Liver (tissue), 9 donors: ENCODE data around the gene HIPK1. TPM values are rescaled to one million over a fixed set of nuclear protein-coding genes. Genes with fewer than 3 reads are reported as not detected.
"Not testable (repeated sequence)": the region's sequence is repeated elsewhere in the genome, so short reads cannot be mapped to it uniquely, and the experiment has no call there.

ENCODE experiments used
- DNase-seq: peaks from one replicate; pipeline ENCODE4 v3.0.0-alpha.2; 2017; ENCODE audit warnings: low spot score
- H3K27ac ChIP-seq, 2 donors: one replicate each; pipeline ENCODE4 v1.7.0; 2013; ENCODE audit warnings: inconsistent platforms in 2 of 2, low read length in 2 of 2, control low read depth in 1 of 2, low read depth in 1 of 2, mild to moderate bottlenecking in 1 of 2
- H3K27me3 ChIP-seq, 4 donors: one replicate each; pipeline versions ENCODE4 v1.6.1 to v1.7.0; 2013; ENCODE audit warnings: low read length in 3 of 4, inconsistent platforms in 1 of 4, mild to moderate bottlenecking in 1 of 4, moderate library complexity in 1 of 4; ENCODE audit not compliant: control insufficient read depth in 4 of 4, insufficient read depth in 4 of 4
- H3K36me3 ChIP-seq, 4 donors: one replicate each; pipeline versions ENCODE4 v1.6.1 to v1.7.0; 2013; ENCODE audit warnings: low read length in 3 of 4, mild to moderate bottlenecking in 3 of 4, low read depth in 1 of 4, moderate library complexity in 1 of 4; ENCODE audit not compliant: control insufficient read depth in 4 of 4, insufficient read depth in 3 of 4
- H3K4me1 ChIP-seq, 4 donors: one replicate each; pipeline versions ENCODE4 v1.6.1 to v1.7.0; 2013; ENCODE audit warnings: low read length in 3 of 4, mild to moderate bottlenecking in 3 of 4, moderate library complexity in 1 of 4; ENCODE audit not compliant: control insufficient read depth in 4 of 4, insufficient read depth in 4 of 4
- H3K4me3 ChIP-seq, 3 donors: one replicate each; pipeline versions ENCODE4 v1.6.1 to v1.7.0; 2013; ENCODE audit warnings: low read length in 3 of 3, control low read depth in 1 of 3, low read depth in 1 of 3, mild to moderate bottlenecking in 1 of 3
- H3K9ac ChIP-seq, 2 donors: one replicate each; pipeline ENCODE4 v1.7.0; 2013; ENCODE audit warnings: low read length in 2 of 2, mild to moderate bottlenecking in 2 of 2, moderate library complexity in 2 of 2, control low read depth in 1 of 2, low read depth in 1 of 2
- H3K9me3 ChIP-seq, 4 donors: one replicate each; pipeline versions ENCODE4 v1.6.1 to v1.7.0; 2013; ENCODE audit warnings: low read length in 3 of 4; ENCODE audit not compliant: control insufficient read depth in 4 of 4
- EGR1 ChIP-seq, 2 donors: IDR thresholded peaks; 2 replicates each; pipeline ENCODE4 v1.6.1; 2016 to 2018; ENCODE audit warnings: antibody characterized with exemption in 2 of 2, low read depth in 2 of 2
- FOXA1 ChIP-seq: IDR thresholded peaks from 2 replicates; pipeline ENCODE4 v1.6.1; 2016; ENCODE audit warnings: antibody characterized with exemption
- FOXA2 ChIP-seq: IDR thresholded peaks from 2 replicates; pipeline ENCODE4 v1.6.1; 2016; ENCODE audit warnings: antibody characterized with exemption
- GABPA ChIP-seq, 2 donors: IDR thresholded peaks in 1 of 2; conservative IDR thresholded peaks in 1 of 2; 2 replicates each; pipeline ENCODE4 v1.6.1; 2016; ENCODE audit warnings: antibody characterized with exemption in 2 of 2, mild to moderate bottlenecking in 1 of 2, moderate library complexity in 1 of 2
- HNF4A ChIP-seq, 2 donors: conservative IDR thresholded peaks; 2 replicates each; pipeline ENCODE4 v1.6.1; 2016; ENCODE audit warnings: antibody characterized with exemption in 2 of 2, mild to moderate bottlenecking in 2 of 2
- HNF4G ChIP-seq: IDR thresholded peaks from 2 replicates; pipeline ENCODE4 v1.6.1; 2016; ENCODE audit warnings: antibody characterized with exemption
- JUND ChIP-seq, 2 donors: IDR thresholded peaks; 2 replicates each; pipeline ENCODE4 v1.6.1; 2016; ENCODE audit warnings: antibody characterized with exemption in 2 of 2
- NR2F2 ChIP-seq: IDR thresholded peaks from 2 replicates; pipeline ENCODE4 v1.6.1; 2016; ENCODE audit warnings: antibody characterized with exemption
- RAD21 ChIP-seq, 2 donors: IDR thresholded peaks; 2 replicates each; pipeline ENCODE4 v1.6.1; 2016; ENCODE audit warnings: antibody characterized with exemption in 2 of 2, mild to moderate bottlenecking in 2 of 2
- RXRA ChIP-seq, 2 donors: IDR thresholded peaks; 2 replicates each; pipeline ENCODE4 v1.6.1; 2017 to 2018; ENCODE audit warnings: antibody characterized with exemption in 2 of 2, mild to moderate bottlenecking in 1 of 2
- TAF1 ChIP-seq: conservative IDR thresholded peaks from 2 replicates; pipeline ENCODE4 v1.6.1; 2016; ENCODE audit warnings: antibody characterized with exemption, mild to moderate bottlenecking
- YY1 ChIP-seq: IDR thresholded peaks from 2 replicates; pipeline ENCODE4 v1.6.1; 2016; ENCODE audit warnings: antibody characterized with exemption, mild to moderate bottlenecking
- WGBS: extraction: QIAGEN DNeasy Blood & Tissue Kit; methylation state at CpG from one replicate; pipeline ENCODE4 v1.1.7; 2013; 5-methylcytosine and 5-hydroxymethylcytosine counted together
- polyA plus RNA-seq, 2 donors: library from polyadenylated mRNA; stranded (reverse) in 1 of 2; unstranded in 1 of 2; fragments of 200-250 nt in 1 of 2; fragments of >200 nt in 1 of 2; fragmentation: Nextera tagmentation in 1 of 2; extraction: Ambion mirVana in 1 of 2; gene quantifications; one replicate each; pipeline versions ENCODE4 v1.2.1 to v1.2.3, GENCODE V29; 2013 to 2015
- total RNA-seq, 2 donors: library from RNA; depleted of rRNA; stranded (reverse); fragments of >200 nt; gene quantifications; one replicate each; pipeline ENCODE4 v1.2.3, GENCODE V29; 2014
- TF ChIP-seq, protein P1 (sequence below): IDR thresholded peaks from 2 replicates; pipeline ENCODE4 v1.6.1; 2016; ENCODE audit warnings: antibody characterized with exemption, mild to moderate bottlenecking
- TF ChIP-seq, protein P2 (sequence below): fragments of 150-350 bp; IDR thresholded peaks from 2 replicates; pipeline ENCODE4 v1.5.1; 2017; ENCODE audit warnings: improper control_type of control experiment, low read depth, low read length; ENCODE audit not compliant: missing input control
- TF ChIP-seq, protein P3 (sequence below): IDR thresholded peaks from 2 replicates; pipeline ENCODE4 v1.6.1; 2016; ENCODE audit warnings: antibody characterized with exemption
- donor health status: healthy.
- donor health status: healthy.
- donor health status: healthy.
- donor health status: healthy.
- donor health status: healthy.

Gene HIPK1
- total and polyA plus RNA-seq, 4 donors: 8.7 to 50.2 (median 15.1) TPM

DNA sequence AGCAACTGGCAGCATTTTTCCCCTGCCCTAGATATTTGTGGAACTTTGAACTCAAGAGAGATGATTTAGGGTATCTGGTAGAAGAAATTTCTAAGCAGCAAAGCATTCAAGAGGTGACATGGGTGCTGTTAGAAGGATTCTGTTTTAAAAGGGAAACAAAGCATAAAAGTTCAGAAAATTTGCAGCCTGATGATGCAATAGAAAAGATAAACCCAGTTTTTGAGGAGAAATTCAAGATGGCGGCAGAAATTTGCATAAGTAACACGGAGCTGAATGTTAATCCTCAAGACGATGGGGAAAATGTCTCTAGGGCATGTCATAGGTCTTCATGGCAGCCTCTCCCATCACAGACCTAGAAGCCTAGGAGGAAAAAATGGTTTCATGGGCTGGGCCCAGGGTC is 90.6 kb downstream of the HIPK1 start:
- not testable (repeated sequence) for H3K27ac ChIP-seq, H3K36me3 ChIP-seq, H3K4me3 ChIP-seq, DNase-seq, H3K9me3 ChIP-seq, H3K9ac ChIP-seq, H3K27me3 ChIP-seq, H3K4me1 ChIP-seq
- 87% methylated on average over 3 of the region's 3 CpGs for WGBS

DNA sequence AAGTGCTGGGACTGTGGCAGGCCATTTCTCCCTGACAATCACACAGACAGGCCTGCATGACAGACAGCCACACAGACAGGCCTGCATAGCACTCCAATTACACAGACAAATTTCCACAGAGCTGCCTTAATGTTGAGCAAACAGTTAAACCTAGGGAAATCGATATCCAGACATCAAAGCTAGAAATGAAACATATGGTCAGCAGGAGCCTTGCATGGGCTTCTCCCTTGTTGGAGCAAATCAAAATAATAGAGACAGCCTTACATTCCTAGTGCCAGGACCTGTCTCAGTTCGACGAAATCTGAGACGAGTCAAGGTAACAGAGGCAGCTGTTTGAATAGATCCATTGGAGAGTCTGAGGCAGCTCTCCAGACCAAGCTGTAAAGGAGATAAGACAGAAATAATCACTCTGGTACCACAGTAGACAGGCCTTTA is 92.6 kb downstream of the HIPK1 start:
- no peak overlapping the region for H3K27ac ChIP-seq
- H3K4me1 ChIP-seq: no peaks in the 10 kb centered on the region
- WGBS: 72% methylated on average over 4 of the region's 4 CpGs

DNA sequence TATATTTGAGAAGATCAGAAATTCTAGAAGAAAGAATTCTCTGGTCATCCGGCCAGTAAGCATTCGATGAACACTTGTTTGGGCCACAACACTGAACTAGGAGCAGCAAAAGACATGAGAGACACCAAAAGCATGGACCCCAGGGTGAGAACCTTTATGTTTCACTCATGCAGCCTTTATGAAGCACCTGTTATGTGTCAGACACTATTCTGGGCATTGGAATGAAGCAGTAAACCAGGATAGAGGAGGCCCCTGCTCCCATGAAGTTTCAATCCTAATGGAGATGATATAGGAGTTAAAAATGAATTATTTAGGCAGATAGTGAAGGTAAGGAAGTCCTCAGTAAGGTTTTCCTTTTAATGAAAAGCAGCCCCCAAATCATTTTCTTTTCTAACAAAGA is 93.8 kb downstream of the HIPK1 start:
- Histone ChIP-seq H3K27me3 (no peaks in the 10 kb centered on the region), H3K27ac (no peak overlapping the region), H3K9ac (no peak overlapping the region), H3K9me3 (no peaks in the 10 kb centered on the region), H3K4me3 (no peak overlapping the region), H3K36me3 (no peaks in the 10 kb centered on the region), H3K4me1 (no peaks in the 10 kb centered on the region)
- WGBS: 94% methylated on average over 2 of the region's 2 CpGs
- DNase-seq: no peak
- TF ChIP-seq TAF1: no peak
- no peak for TF ChIP-seq RAD21 (IDR thresholded peaks at IDR 0.05)
- TF ChIP-seq RXRA (IDR thresholded peaks at IDR 0.05): no peak
- TF ChIP-seq FOXA1: no peak
- TF ChIP-seq JUND (IDR thresholded peaks at IDR 0.05): no peak
- TF ChIP-seq, protein P1, sequence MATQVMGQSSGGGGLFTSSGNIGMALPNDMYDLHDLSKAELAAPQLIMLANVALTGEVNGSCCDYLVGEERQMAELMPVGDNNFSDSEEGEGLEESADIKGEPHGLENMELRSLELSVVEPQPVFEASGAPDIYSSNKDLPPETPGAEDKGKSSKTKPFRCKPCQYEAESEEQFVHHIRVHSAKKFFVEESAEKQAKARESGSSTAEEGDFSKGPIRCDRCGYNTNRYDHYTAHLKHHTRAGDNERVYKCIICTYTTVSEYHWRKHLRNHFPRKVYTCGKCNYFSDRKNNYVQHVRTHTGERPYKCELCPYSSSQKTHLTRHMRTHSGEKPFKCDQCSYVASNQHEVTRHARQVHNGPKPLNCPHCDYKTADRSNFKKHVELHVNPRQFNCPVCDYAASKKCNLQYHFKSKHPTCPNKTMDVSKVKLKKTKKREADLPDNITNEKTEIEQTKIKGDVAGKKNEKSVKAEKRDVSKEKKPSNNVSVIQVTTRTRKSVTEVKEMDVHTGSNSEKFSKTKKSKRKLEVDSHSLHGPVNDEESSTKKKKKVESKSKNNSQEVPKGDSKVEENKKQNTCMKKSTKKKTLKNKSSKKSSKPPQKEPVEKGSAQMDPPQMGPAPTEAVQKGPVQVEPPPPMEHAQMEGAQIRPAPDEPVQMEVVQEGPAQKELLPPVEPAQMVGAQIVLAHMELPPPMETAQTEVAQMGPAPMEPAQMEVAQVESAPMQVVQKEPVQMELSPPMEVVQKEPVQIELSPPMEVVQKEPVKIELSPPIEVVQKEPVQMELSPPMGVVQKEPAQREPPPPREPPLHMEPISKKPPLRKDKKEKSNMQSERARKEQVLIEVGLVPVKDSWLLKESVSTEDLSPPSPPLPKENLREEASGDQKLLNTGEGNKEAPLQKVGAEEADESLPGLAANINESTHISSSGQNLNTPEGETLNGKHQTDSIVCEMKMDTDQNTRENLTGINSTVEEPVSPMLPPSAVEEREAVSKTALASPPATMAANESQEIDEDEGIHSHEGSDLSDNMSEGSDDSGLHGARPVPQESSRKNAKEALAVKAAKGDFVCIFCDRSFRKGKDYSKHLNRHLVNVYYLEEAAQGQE: no peak
- TF ChIP-seq EGR1 (IDR thresholded peaks at IDR 0.05; ENCODE audit: low read depth in 2 of 2): no peak
- TF ChIP-seq NR2F2: no peak
- no peak for TF ChIP-seq YY1
- TF ChIP-seq, protein P2, sequence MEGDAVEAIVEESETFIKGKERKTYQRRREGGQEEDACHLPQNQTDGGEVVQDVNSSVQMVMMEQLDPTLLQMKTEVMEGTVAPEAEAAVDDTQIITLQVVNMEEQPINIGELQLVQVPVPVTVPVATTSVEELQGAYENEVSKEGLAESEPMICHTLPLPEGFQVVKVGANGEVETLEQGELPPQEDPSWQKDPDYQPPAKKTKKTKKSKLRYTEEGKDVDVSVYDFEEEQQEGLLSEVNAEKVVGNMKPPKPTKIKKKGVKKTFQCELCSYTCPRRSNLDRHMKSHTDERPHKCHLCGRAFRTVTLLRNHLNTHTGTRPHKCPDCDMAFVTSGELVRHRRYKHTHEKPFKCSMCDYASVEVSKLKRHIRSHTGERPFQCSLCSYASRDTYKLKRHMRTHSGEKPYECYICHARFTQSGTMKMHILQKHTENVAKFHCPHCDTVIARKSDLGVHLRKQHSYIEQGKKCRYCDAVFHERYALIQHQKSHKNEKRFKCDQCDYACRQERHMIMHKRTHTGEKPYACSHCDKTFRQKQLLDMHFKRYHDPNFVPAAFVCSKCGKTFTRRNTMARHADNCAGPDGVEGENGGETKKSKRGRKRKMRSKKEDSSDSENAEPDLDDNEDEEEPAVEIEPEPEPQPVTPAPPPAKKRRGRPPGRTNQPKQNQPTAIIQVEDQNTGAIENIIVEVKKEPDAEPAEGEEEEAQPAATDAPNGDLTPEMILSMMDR: no peak
- no peak for TF ChIP-seq FOXA2

More for the DNA sequence above, 92.6 kb downstream of the HIPK1 start:
- H3K9ac ChIP-seq: no peak overlapping the region
- no peaks in the 10 kb centered on the region for H3K27me3 ChIP-seq
- no peaks in the 10 kb centered on the region for H3K36me3 ChIP-seq
- TF ChIP-seq GABPA (IDR thresholded peaks at IDR 0.05 in 1 of 2, conservative IDR thresholded peaks at IDR 0.05 in 1 of 2) (no peak), HNF4G (no peak), HNF4A (conservative IDR thresholded peaks at IDR 0.05) (no peak), EGR1 (IDR thresholded peaks at IDR 0.05; ENCODE audit: low read depth in 2 of 2) (no peak), RAD21 (IDR thresholded peaks at IDR 0.05) (no peak), FOXA1 (no peak), YY1 (no peak), FOXA2 (no peak)
- TF ChIP-seq, protein P3, sequence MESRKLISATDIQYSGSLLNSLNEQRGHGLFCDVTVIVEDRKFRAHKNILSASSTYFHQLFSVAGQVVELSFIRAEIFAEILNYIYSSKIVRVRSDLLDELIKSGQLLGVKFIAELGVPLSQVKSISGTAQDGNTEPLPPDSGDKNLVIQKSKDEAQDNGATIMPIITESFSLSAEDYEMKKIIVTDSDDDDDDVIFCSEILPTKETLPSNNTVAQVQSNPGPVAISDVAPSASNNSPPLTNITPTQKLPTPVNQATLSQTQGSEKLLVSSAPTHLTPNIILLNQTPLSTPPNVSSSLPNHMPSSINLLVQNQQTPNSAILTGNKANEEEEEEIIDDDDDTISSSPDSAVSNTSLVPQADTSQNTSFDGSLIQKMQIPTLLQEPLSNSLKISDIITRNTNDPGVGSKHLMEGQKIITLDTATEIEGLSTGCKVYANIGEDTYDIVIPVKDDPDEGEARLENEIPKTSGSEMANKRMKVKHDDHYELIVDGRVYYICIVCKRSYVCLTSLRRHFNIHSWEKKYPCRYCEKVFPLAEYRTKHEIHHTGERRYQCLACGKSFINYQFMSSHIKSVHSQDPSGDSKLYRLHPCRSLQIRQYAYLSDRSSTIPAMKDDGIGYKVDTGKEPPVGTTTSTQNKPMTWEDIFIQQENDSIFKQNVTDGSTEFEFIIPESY: no peak
- TF ChIP-seq, protein P1: no peak
- no peak for DNase-seq
- no peak overlapping the region for H3K4me3 ChIP-seq
- no peaks in the 10 kb centered on the region for H3K9me3 ChIP-seq
